Activated CD4-positive, alpha-beta T cell treated with anti-CD3 and anti-CD28 coated beads for 24 hours (primary cell): ENCODE results near the gene PIH1D1.

Source experiments
- DNase-seq, 2 donors: peaks; one replicate each; pipeline ENCODE4 v3.0.0-alpha.2; 2020; ENCODE audit warnings: low read depth in 2 of 2

The PIH1D1 gene

DNA sequence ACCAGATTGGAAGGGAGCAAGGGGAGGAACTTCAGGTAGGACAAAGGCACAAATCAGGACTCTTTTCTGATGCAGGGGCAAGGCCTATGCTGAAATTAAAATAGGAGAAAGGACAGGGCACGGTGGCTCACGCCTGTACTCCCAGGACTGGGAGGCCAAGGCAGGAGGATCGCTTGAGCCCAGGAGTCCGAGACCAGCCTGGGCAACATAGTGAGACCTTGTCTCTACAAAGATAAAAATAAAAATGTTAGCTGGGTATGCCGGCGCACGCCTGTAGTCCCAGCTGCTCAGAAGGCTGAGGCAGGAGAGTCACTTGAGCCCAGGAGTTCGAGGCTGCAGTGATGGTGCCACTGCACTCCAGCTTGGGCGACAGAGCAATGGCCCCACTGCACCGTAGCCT is 15.9 kb downstream of the PIH1D1 start:
- no peak for DNase-seq

DNA sequence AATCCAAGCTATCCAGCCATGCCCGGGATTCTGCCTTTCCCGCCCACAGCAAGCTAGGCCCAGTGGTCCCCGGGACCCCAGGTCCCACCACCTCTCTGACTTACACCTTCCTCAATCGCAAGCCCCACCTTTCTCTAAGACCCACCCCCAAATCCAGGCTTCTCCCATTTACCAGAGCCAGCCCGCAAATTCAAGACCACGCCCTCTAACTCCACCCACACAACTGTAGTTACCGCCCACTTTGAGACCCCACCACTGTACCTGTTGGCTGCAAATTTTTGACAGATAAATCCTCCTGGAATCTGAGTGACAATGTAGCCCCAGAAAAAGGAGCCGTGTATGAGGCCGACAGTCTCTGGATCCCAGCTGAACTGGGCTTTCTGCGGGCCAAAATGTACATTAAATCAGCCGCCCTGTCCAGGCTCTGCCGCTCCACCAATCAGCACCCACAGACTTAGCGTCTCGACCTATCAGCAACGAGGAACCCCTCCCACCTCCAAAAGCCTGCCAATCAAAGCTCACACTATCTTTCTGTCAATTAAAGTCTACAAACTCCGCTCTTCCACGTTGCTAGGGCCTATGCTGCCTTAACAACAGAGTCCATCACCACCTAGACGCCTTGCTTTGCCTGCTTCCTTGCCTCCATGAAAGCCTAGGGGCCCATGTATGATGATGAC is 16.6 kb downstream of the PIH1D1 start:
- DNase-seq: no peak

DNA sequence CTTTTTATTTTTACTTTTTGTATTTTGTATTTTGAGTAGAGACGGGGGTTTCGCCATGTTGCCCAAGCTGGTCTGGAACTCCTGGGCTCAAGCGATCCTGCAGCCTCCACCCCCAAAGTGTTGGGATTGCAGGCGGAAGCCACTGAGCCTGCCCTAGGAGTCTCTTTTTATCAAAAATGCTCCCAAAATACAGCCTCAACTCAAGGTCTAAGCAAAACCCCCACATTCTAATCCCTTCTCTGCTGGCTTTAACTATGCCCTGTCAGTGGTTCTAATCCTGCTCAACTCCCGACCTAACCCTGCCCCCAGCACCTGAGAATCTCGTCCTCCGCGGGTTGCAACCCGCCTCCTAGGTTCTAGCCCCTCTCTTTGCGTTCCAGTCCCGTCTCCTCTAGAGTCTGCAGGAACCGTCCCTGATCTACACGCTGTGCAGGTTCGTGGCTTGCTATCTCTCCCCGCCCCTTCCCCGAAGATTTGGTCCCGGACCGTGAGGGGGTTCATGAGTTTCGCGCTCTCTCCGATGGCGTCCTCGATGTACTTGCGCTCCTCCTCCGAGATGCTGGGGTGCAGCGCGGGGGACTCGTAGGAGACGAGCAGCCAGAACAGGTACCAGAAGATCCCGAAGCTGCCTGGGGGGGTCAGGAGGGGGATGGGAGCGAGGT is 18.2 kb downstream of the PIH1D1 start:
- DNase-seq: no peak

DNA sequence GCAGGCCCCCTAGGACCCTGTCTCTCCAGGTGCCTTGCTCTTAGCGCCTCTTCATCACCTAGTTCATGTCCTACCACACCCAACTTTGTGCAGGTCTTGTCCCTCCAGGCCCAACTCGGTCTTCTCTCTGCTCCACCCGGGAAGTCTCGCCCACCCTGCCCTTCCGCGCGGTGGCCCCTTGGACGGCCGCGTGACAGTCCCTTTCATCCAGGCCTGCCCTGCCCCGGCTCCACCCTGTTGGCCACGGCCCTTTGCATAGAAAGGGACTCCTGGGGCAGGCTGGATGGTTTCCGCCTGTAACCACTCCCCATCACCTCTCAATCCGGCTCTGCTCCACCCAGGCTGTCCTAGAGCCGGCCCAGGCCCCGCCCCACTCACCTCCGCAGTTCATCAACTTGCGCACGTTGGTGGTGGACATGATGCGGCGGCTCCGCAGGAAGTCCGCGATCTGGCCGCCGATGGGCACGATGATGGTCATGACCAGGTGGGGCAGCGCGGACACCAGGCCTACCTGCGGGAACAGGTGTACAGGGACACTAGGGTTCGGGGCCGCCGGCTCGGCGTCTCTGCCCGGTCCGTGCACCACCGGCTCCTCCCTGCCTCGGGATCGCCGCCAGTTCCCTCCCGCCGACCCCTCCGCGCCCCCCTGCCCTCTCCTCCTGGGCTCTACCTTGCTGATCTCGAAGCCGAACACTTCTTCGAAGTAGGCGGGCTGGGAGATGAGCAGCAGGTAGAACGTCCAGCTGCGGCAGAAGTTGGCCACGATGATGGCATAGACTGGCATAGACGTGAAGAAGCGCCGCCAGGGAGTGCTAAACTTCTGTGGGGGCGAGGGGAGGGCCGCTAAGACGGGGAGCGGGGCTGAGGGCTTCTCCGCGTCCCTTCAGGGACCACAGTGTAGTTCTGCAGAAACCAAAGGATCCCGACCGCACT is 19.2 kb downstream of the PIH1D1 start:
- no peak for DNase-seq

DNA sequence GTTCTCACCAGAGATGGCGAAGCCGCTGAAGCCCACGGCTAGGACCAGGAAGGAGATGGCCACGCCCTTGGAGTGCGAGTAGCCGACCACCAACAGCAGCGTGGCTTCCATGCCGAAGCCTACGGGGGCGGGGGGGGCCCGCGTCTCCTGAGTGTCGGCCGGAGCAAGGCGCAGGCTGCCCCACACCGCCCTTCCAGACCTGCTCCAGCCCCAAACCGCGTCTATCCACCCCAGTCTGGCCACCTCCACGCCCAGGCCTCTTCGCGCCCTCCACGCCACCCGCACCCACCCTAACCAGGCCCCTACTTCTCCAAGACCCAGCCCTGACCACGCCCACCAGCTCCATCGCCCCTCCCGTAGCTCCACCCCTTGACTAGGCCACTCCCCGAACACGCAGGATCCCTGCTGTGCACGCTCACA is 20.3 kb downstream of the PIH1D1 start:
- DNase-seq: no peak

DNA sequence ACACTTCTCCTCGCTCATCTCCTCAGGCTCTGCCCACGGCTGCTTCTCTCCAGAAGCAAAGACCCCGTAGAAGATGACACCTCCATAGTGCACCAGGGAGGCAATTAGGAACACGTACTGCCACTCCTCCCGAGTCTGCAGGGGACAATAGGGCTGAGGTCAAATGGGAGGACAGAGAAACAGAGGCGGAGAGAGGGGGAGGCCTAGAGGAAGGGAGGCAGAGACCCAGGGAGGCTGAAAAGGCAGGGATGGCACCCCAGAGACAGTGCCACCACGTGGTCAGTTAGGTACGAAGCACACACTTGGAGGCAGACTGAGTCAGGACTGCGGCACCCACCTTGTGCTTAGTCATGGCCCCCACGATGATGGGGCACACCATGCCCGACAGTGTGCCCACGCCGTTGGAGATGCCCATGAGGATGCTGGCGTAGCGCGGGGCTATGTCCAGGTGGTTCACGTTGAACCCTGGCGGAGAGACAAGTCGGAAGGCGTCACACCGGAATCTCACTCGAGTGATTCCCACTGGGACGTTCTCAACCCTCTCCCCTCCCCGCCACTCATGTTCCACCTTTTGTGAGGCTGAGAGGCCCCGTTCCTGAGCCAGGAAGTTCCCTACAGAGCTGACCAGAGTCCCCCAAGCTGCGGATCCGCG is 20.8 kb downstream of the PIH1D1 start:
- DNase-seq: no peak

DNA sequence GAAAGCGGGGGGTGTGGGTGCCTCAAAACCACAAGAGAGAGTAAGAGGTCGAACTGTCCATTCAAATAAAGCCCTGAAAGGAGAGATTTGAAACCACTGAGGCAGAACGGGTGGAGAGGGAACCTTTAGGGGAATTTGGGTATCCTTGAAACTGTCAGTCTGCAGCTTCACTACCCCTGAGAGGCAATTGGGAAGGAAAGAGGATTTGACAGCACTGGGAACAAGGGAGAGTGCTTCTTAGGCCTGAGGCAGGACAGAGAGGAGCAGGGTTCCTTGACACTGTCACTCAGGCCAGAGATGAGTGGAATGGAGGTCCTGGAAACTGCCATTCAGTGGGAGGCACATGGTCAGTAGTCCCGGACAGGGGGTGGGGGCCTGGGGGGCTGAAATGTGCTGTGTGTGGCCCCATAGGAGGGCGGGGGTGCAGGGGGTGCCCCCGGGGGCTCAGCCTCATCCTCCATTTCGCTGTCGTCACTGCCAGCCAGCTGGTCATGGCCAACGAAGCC is 21.4 kb downstream of the PIH1D1 start:
- DNase-seq: no peak

DNA sequence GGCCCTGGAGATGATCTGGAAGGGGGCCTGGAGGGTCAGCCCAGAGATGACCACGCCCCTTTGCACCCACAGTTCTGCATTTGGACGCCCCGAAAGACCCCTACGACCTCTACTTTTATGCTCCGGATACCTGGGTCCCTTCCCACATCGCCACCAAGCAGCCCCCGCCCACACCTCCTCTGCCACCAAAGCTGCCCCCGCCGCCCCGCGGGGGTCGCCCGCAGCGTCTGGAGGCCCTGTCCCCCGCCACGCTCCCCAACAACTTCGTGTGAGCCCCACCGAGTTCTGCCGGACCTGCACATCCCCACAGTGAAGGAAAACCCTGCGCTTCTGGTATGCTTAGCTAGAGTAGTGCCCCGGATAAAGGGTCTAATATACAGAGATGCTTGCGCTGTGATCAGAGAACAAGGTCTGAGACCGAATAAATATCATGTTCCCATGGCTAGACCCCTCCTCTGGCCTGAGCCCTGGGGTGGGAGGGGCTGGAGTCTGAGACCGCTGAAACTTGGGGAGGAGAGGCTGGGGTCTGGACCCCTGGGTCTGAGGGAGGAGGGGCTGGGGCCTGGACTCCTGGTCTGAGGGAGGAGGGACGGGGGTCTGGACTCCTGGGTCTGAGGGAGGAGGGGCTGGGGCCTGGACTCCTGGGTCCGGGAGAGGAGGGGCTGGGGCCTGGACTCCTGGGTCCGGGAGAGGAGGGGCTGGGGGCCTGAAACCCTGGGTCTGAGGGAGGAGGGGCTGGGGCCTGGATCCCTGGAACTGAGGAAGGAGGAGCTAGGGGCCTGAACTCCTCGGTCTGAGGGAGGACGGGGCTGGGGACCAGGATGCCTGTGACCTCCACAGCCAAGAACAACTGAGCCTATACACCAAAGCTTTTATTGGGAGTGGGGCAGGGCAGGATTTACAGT is 22.8 kb downstream of the PIH1D1 start:
- no peak for DNase-seq

DNA sequence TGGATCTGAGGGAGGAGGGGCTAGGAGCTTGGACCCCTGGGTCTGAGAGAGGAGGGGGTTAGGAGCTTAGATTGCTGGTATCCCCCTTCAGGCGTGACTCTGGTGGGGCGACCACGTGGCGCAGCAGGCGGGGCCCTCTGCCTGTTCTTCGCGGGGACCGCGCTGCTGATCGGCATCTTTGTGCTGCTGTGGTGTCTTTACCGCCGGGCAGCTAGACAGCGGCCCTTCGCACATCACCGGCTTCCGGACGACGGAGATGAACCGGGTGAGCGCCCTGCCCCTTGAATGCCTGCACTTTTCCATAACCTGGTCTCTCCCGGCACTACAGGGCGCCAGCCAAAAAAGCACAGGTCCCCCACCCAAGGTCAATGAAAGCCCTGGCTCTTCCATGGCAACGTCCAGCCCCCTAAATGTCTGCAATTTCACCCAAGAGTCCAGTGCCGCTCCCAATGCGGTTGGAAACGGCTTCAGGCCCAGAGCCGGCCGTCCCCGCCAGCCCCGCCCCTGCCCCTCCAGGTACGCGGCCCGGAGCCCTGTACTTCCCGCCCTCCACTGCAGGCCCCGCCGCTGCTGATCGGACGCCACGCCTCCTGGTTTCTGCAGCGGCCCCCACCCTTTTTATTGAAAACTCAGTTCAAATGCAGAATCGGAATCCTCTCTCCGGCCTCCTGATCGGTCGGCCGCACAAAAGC is 23.6 kb downstream of the PIH1D1 start:
- DNase-seq: no peak

DNA sequence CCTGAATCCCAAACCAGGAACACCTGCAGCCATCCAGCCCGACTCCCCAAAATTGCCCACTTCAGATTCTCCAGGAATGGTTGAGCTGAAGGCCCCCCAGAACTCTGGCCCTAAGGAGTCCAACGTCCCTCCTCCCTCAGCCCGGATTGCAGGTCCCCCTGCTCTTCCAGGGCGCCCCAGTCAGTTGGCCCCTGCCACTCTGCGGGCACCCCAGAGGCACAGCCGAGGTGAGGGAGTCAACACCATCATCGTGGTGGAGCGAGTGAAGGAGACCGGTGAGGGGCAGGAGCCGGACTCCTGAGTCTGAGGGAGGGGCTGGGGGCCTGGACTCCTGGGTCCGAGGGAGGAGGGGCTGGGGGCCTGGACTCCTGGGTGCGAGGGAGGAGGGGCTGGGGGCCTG is 24.3 kb downstream of the PIH1D1 start:
- no peak for DNase-seq

DNA sequence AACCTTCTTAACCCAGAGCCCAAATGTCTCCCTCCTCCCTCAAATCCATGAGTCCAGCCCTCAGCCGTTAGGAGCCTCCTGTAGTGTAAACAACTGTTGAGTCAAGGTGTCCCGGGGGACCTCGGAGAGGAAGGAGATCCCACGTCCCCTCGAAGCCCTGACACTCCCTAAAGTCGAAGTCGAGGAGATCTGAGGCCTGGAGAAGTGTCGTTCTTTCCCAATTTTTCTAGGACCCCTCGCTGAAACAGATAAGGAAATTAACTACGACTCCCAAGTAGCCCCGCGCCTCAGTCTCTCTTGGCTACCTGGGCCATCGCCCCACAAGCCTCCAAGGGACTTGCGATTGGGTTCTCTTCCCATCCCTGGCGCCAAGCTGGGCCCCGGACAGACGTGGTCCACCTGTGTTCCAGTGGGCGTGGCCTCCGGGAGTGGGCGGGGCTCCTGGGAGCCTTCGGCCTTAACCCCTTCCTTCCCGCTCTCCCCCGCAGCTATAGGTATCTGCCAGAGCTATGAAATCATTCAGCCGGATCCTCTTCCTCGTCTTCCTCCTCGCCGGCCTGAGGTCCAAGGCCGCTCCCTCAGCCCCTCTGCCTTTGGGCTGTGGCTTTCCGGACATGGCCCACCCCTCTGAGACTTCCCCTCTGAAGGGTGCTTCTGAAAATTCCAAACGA is 25.6 kb downstream of the PIH1D1 start:
- DNase-seq: peak in 1 of 2 donors; percentile 38

DNA sequence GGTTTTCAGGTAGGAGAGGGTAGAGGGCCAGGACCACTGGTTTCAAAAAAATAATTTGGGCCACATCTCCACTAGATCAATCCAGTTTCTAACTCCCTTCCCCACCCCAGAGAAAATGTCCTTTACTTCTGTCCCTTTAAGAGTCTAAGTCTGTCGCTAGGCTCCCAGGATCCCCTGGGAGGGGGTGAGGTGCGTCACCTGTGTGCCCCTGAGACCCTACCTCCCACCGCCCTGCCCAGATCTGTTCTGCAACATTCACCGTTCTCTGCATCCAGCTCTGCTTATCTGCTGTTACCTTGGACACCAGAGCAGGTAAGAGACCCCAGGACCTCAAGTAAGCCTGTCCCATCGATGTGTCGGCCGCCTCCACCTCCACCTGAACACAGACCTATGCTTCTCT is 26.4 kb downstream of the PIH1D1 start, which contains the start of gene GFY:
Gene GFY (plus strand): TSS at position 211 of the 400 bp plus-strand sequence. CDS start 1,043 bp downstream, outside the sequence.
- no peak for DNase-seq

DNA sequence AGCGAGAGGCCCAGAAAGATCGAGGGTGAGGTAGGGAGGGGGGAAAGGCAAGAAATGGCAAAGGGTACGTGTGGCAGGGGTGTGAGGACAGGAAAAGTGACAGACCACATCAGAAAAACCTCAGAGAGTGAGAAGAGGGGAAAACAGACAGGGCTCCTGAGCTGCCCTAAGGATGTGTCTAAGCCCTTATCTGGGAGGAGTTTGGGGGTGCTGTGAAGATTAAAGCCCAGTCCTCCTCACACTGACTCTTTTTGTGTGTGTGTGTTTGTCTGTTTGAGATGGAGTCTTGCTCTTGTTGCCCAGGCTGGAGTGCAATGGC is 27.7 kb downstream of the PIH1D1 start:
- DNase-seq: no peak

DNA sequence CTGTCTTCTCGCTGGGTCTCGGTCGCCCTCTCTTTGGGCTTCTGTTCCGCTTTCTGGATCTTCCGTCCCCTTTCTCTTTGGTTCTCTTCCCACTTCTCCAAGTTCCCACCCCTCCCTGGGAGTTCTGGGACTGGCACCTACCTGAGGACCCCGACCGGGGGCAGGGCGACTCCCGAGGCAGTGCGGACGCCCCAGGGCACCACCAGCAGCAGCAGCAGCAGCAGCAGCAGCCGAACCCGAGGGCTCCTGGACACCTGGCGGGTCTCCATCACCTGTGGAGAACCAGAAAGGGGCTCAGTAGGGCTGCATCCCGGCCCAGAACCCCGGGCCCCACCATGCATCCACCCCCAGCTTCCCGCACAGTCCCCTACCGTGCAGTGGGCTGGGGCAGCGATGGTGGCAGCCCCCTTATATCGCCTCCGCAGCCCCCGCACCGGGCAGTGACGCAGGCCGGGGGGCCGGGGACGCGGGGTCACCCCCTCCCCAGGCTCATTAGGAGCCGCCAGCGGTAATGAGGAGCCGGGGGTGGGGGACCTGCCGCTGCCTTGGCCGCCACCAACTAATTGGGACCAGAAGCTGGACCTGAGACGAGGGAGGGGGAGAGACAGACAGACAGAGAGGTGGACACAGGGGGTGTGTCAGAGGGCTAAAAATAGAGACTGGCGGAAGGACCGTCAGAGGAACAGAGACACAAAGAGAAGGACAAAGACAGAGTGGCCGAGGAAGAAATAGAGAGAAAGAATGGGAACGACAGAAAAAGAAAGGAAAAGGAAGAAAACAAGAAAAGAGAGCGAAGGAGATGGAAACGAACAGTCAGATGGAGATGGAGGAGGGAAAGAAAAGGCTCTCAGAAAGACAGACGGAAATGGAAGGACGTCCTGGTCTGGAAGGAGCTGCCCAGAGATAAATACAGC is 28.3 kb downstream of the PIH1D1 start, which contains the start of gene PTH2:
Gene PTH2 (minus strand): TSS at position 371 of the 914 bp plus-strand sequence. CDS start 102 bp downstream, at position 269.
- DNase-seq: no peak

DNA sequence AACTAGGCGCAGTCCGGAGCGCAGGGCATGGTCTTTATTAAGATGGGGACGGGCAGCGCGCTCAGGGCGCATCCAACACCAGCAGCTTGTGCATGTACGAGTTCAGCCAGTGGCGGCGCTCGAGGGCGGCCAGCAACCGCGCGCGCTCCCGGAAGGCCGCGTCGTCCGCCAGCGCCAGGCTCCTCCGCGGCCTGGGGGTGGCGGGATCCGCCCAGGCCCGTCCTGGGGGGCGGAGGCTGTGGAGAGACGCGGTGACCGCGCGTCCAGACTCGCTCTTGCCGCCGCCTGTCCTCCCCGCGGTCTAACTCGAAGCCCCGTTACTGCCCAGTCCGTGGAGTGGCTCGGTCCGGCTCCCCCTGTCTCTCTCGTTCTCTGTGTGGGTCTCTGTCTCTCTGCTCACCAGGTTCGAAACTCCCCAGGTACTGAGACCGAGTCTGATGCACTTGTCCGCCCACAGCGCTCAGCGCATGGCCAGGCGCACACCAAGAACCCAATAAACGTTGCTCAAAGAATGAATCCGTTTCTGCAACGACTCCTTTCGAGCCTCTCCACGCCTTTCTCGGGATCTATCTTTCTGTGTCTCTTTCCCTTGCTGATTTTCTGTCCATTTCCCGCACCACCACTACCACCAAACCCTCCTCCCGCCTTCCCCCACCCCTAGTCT is 29.1 kb downstream of the PIH1D1 start:
- DNase-seq: no peak

DNA sequence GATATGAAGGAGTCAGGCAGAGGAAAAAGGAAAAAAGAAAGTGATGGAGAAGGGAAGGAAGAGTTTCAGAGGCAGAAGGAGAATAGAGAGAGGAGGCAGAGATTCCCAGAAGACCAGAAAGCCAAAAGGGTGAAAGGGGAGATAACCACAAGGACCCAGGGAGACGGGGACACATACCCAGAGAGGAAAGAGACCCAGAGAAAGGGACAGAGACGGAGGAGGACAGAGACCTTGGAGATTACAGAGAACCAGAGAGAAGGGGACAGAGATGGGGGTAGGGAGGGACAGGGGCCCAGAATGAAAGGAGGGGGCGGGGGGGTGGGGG is 29.8 kb downstream of the PIH1D1 start:
- no peak for DNase-seq

DNA sequence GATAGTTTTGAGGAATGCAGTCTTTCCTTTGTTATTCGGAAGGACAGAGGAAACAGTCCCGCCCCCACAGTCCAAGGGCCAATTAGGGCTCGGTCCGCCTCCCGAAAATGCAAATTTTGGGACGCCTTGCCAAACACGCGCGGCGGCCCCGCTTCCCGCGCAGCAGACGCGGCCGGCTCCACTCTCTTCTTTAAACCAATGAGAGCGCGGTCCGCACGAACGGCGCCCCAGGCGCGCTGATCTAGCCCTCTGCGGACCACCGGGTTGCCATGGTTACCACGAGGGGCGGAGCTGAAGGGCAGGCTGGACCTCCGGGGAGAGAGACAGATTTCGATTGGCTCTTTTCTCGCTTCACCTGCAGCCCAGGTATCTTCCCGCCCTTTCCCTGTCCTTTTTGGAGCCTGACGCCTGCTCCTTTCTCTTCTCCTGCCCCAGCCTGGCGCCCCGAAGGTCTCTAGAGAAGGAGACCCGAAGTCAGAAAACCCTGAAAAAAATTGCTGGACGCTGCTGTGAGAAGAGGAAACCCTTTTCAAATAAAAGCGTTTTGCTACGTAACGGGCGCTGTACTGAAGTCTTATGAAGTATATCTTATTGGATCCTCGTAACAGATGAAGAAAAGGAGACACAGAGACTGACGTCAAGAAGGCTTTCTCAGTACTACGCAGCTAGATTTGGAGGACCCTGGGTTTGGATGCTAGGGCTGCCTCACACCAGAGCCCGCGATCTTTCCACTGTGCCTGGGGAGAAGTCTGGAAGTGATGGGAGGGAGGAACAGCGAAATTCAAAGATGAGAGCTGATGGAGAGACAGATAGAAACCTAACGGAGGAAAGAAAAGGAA is 30.4 kb downstream of the PIH1D1 start:
- DNase-seq: peak in 1 of 2 donors; percentile 38
